IMR-90 (cell line): ENCODE measurements around the gene RGS3. TPM values are rescaled to one million over a fixed set of nuclear protein-coding genes. Genes with fewer than 3 reads are reported as not detected.

Experiments used
- ATAC-seq: fragments of 200-7000 bp; cut with Tn5 transposase; 2 replicates; pipeline ENCODE4 v1.9.1; 2020; ENCODE audit warnings: low read depth, mild to moderate bottlenecking, moderate library complexity
- BruUV-seq: library from RNA; stranded (reverse); fragments of 400-500 nt; replicated peaks from 2 replicates; lab custom pipeline; 2021; lab: Mats Ljungman, UMichigan
- CTCF ChIA-PET: fragments of 300-600 bp; formaldehyde crosslinking; extraction: SDS; loops from one replicate; lab custom pipeline; 2021; ENCODE audit warnings: antibody characterized with exemption; lab: Yijun Ruan, JAX
- POLR2A ChIA-PET: fragments of 300-600 bp; sonication (Branson Sonifier 250); formaldehyde crosslinking; loops from one replicate; lab custom pipeline; 2022; ENCODE audit warnings: antibody characterized with exemption; ENCODE audit not compliant: unreplicated experiment; lab: Charles Lee
- DNase-seq: peaks from one replicate; pipeline ENCODE4 v3.0.0; 2013
- H2AFZ ChIP-seq: replicated peaks from 2 replicates; pipeline ENCODE3; 2013; ENCODE audit warnings: low read length, mild to moderate bottlenecking; ENCODE audit not compliant: poor library complexity
- H2AK5ac ChIP-seq: 2 replicates; pipeline ENCODE4 v1.6.1; 2013; ENCODE audit warnings: low read depth, low read length, inconsistent platforms
- H2AK9ac ChIP-seq: replicated peaks from 2 replicates; pipeline ENCODE3; 2013; ENCODE audit warnings: mild to moderate bottlenecking, low read depth, low read length, moderate library complexity; ENCODE audit not compliant: poor library complexity
- H2BK120ac ChIP-seq: 2 replicates; pipeline ENCODE4 v1.6.1; 2013; ENCODE audit warnings: low read depth, low read length, inconsistent platforms
- H2BK15ac ChIP-seq: 3 replicates; pipeline ENCODE4 v1.6.1; 2013; ENCODE audit warnings: low read depth, low read length, inconsistent platforms
- H2BK20ac ChIP-seq: 2 replicates; pipeline ENCODE4 v1.6.1; 2013; ENCODE audit warnings: low read depth, mild to moderate bottlenecking, inconsistent platforms, low read length, moderate library complexity
- H2BK5ac ChIP-seq: 2 replicates; pipeline ENCODE4 v1.6.1; 2013; ENCODE audit warnings: mild to moderate bottlenecking, low read depth, low read length, inconsistent platforms; ENCODE audit not compliant: poor library complexity, severe bottlenecking
- H3K14ac ChIP-seq: replicated peaks from 2 replicates; pipeline ENCODE4 v1.6.1; 2013; ENCODE audit warnings: low read depth, low read length, inconsistent platforms
- H3K18ac ChIP-seq: 2 replicates; pipeline ENCODE4 v1.6.1; 2013; ENCODE audit warnings: low read depth, low read length, control low read depth
- H3K23ac ChIP-seq: 2 replicates; pipeline ENCODE4 v1.6.1; 2013; ENCODE audit warnings: low read depth, low read length, inconsistent platforms
- H3K27ac ChIP-seq: 2 replicates; pipeline ENCODE4 v1.5.1; 2013; ENCODE audit warnings: mild to moderate bottlenecking, control low read depth, low read length; ENCODE audit not compliant: insufficient read depth
- H3K27me3 ChIP-seq: 2 replicates; pipeline ENCODE4 v1.6.1; 2013; ENCODE audit warnings: low read length; ENCODE audit not compliant: control insufficient read depth, insufficient read depth
- H3K36me3 ChIP-seq: 2 replicates; pipeline ENCODE4 v1.6.1; 2013; ENCODE audit warnings: low read length, mixed read lengths; ENCODE audit not compliant: control insufficient read depth, insufficient read depth
- H3K4ac ChIP-seq: 2 replicates; pipeline ENCODE4 v1.6.1; 2013; ENCODE audit warnings: low read depth, low read length, inconsistent platforms
- H3K4me1 ChIP-seq: 2 replicates; pipeline ENCODE4 v1.6.1; 2013; ENCODE audit warnings: low read length, mixed read lengths; ENCODE audit not compliant: control insufficient read depth, insufficient read depth
- H3K4me2 ChIP-seq: 2 replicates; pipeline ENCODE4 v1.6.1; 2013; ENCODE audit warnings: low read depth, mild to moderate bottlenecking, control low read depth, low read length, moderate library complexity
- H3K4me3 ChIP-seq: 2 replicates; pipeline ENCODE4 v1.5.1; 2013; ENCODE audit warnings: low read depth, mild to moderate bottlenecking, control low read depth, low read length, moderate library complexity; ENCODE audit not compliant: insufficient read depth
- H3K56ac ChIP-seq: 2 replicates; pipeline ENCODE4 v1.6.1; 2013; ENCODE audit warnings: low read length, inconsistent platforms; ENCODE audit not compliant: insufficient read depth; ENCODE audit errors: extremely low read depth
- H3K79me1 ChIP-seq, 2 experiments: 2 replicates each; pipeline ENCODE4 v1.6.1; 2013; ENCODE audit warnings: low read length in 2 of 2, inconsistent platforms in 1 of 2, low read depth in 1 of 2
- H3K9ac ChIP-seq: 2 replicates; pipeline ENCODE4 v1.6.1; 2013; ENCODE audit warnings: low read depth, low read length, control low read depth
- H3K9me1 ChIP-seq: 2 replicates; pipeline ENCODE4 v1.6.1; 2013; ENCODE audit warnings: low read length, inconsistent platforms; ENCODE audit not compliant: insufficient read depth
- H3K9me3 ChIP-seq: 2 replicates; pipeline ENCODE4 v1.6.1; 2013; ENCODE audit warnings: low read length; ENCODE audit not compliant: control insufficient read depth, insufficient read depth
- H4K20me1 ChIP-seq: 2 replicates; pipeline ENCODE4 v1.6.1; 2013; ENCODE audit warnings: low read length, inconsistent platforms; ENCODE audit not compliant: insufficient read depth
- H4K5ac ChIP-seq: 2 replicates; pipeline ENCODE4 v1.6.1; 2013; ENCODE audit warnings: mild to moderate bottlenecking, low read depth, low read length, control low read depth
- H4K8ac ChIP-seq, 2 experiments: 2 replicates each; pipeline ENCODE4 v1.6.1; 2013; ENCODE audit warnings: low read depth in 2 of 2, low read length in 2 of 2, control low read depth in 1 of 2, inconsistent platforms in 1 of 2
- H4K91ac ChIP-seq: 2 replicates; pipeline ENCODE4 v1.6.1; 2013; ENCODE audit warnings: low read depth, low read length, inconsistent platforms; ENCODE audit not compliant: insufficient read depth
- CEBPB ChIP-seq: IDR thresholded peaks from 2 replicates; pipeline ENCODE4 v1.6.1; 2012; ENCODE audit warnings: low read depth, low read length, improper control_type of control experiment
- FOS ChIP-seq: fragments of 150-350 bp; IDR thresholded peaks from 2 replicates; pipeline ENCODE4 v1.6.1; 2016; ENCODE audit warnings: low read depth, low read length
- MAZ ChIP-seq: IDR thresholded peaks from 2 replicates; pipeline ENCODE4 v1.6.1; 2012; ENCODE audit warnings: low read depth, mild to moderate bottlenecking, low read length, improper control_type of control experiment, moderate library complexity, borderline replicate concordance
- MXI1 ChIP-seq: IDR thresholded peaks from 2 replicates; pipeline ENCODE4 v1.6.1; 2012; ENCODE audit warnings: low read depth, mild to moderate bottlenecking, low read length, moderate library complexity, borderline replicate concordance
- WGBS, 2 experiments: methylation state at CpG; one replicate each; pipeline versions ENCODE4 v1.1.5 to v1.1.7; 2013; ENCODE audit warnings: missing lambda C conversion rate in 2 of 2; ENCODE audit not compliant: insufficient read length in 1 of 2; ENCODE audit errors: extremely low coverage in 2 of 2; 5-methylcytosine and 5-hydroxymethylcytosine counted together
- dilution Hi-C: fragments of 300-500 bp; cut with HindIII; formaldehyde crosslinking; loops from one replicate; pipeline ENCODE4 v1.14.3; 2018; ENCODE audit warnings: low sequenced_read_pairs; ENCODE audit not compliant: unreplicated experiment
- in situ Hi-C: fragments of 300-500 bp; cut with MboI; formaldehyde crosslinking; loops from 3 replicates; pipeline ENCODE4 v1.14.3; 2019; ENCODE audit warnings: low sequenced_read_pairs, inconsistent platforms, mixed read lengths
- intact Hi-C: fragments of 100-400 bp; cut with micrococcal nuclease; formaldehyde crosslinking; loops from 2 replicates; pipeline ENCODE4 v1.10.0; 2022
- polyA plus RNA-seq, 3 experiments: library from polyadenylated mRNA; depleted of rRNA; stranded (reverse); fragments of >200 nt; gene quantifications; 2 replicates each; pipeline ENCODE4 v1.2.3, GENCODE V29; 2012; ENCODE audit warnings: low replicate concordance in 1 of 3
- total RNA-seq: library from RNA; depleted of rRNA; stranded (reverse); fragments of >200 nt; gene quantifications from 2 replicates; pipeline ENCODE4 v1.2.3, GENCODE V29; 2012

Gene RGS3
- total and polyA plus RNA-seq, 2 of the 4 experiments (the other 2 are of a cell fraction): 51.8 to 65.6 TPM

GRCh38 chr9:113522858-113523257, 59.3 kb downstream of the RGS3 start:
- WGBS, 2 experiments: no CpG with 5 or more reads among the region's 8 CpGs

More at GRCh38 chr9:113522858-113523257, 59.3 kb downstream of the RGS3 start:
- Histone ChIP-seq H3K4me3 (no peak overlapping the region), H2AFZ (no peak overlapping the region), H2BK120ac (no peak overlapping the region), H3K14ac (no peak overlapping the region), H2BK20ac (no peak overlapping the region), H3K9ac (no peak overlapping the region), H4K8ac (no peak overlapping the region), H2AK9ac (no peak overlapping the region), H3K27ac (no peak overlapping the region), H3K18ac (no peak overlapping the region), H2AK5ac (no peak overlapping the region), H3K79me1 (no peaks in the 10 kb centered on the region), H3K9me1 (peaks cover 14% of the 10 kb centered on the region; the same call in 1 of the 2 replicates), H3K4ac (no peak overlapping the region), H4K20me1 (no peaks in the 10 kb centered on the region), H3K36me3 (no peaks in the 10 kb centered on the region), H4K5ac (no peak overlapping the region), H3K4me1 (peaks cover 5% of the 10 kb centered on the region), H3K56ac (no peak overlapping the region), H3K27me3 (no peaks in the 10 kb centered on the region), H2BK5ac (no peak overlapping the region), H2BK15ac (no peak overlapping the region), H3K23ac (no peak overlapping the region), H4K91ac (no peak overlapping the region), H3K4me2 (no peak overlapping the region), H3K9me3 (no peaks in the 10 kb centered on the region)
- DNase-seq (no peak), ATAC-seq (no peak)
- BruUV-seq: no TSS peak
- intact Hi-C loops: no loop called here
- in situ Hi-C loops: no loop called here
- POLR2A ChIA-PET: no interaction called here
- CTCF ChIA-PET: no interaction called here
- dilution Hi-C loops: no loop called here
- TF ChIP-seq MXI1 (no peak), MAZ (no peak), CEBPB (no peak), FOS (no peak)
